GM12878 (cell line): Measurements from ENCODE around the gene CFAP57. TPM values are rescaled to one million over a fixed set of nuclear protein-coding genes. Genes with fewer than 3 reads are reported as not detected.
A peak's percentile ranks its signal among the peaks of the same experiment; 100 is the strongest.

Experiments used
- EED ChIP-seq: sonication (generic); IDR thresholded peaks from 2 replicates; pipeline ENCODE4 v1.6.1; 2016; ENCODE audit warnings: antibody characterized with exemption, low read depth
- IKZF2 ChIP-seq, 2 experiments: fragments of 450-650 bp; IDR thresholded peaks; 2 replicates each; pipeline ENCODE4 v1.6.1; 2017; ENCODE audit warnings: mild to moderate bottlenecking in 2 of 2, moderate library complexity in 2 of 2
- MTA3 ChIP-seq: IDR thresholded peaks from 2 replicates; pipeline ENCODE4 v1.6.1; 2012; ENCODE audit warnings: low read length, inconsistent platforms, borderline replicate concordance
- NR2C2 ChIP-seq: IDR thresholded peaks from 2 replicates; pipeline ENCODE4 v1.6.1; 2011; ENCODE audit warnings: borderline replicate concordance, low read depth; ENCODE audit not compliant: control insufficient read depth, insufficient read length
- NRF1 ChIP-seq: conservative IDR thresholded peaks from 2 replicates; pipeline ENCODE4 v1.6.1; 2011; ENCODE audit warnings: mild to moderate bottlenecking, low read depth, low read length, improper control_type of control experiment
- PML ChIP-seq: IDR thresholded peaks from 2 replicates; pipeline ENCODE4 v1.6.1; 2012; ENCODE audit warnings: low read length, inconsistent platforms
- POLR2AphosphoS2 ChIP-seq: IDR thresholded peaks from 2 replicates; pipeline ENCODE4 v1.6.1; 2011; ENCODE audit warnings: low read depth, mild to moderate bottlenecking, low read length, improper control_type of control experiment, moderate library complexity
- REST ChIP-seq: IDR thresholded peaks from 2 replicates; pipeline ENCODE4 v1.6.1; 2012; ENCODE audit warnings: mild to moderate bottlenecking, low read depth, low read length
- SKIL ChIP-seq: fragments of 450-650 bp; IDR thresholded peaks from 2 replicates; pipeline ENCODE4 v1.6.1; 2017; ENCODE audit warnings: mild to moderate bottlenecking, low read depth, inconsistent platforms; ENCODE audit not compliant: poor library complexity, severe bottlenecking
- SMC3 ChIP-seq: IDR thresholded peaks from 2 replicates; pipeline ENCODE4 v1.6.1; 2011; ENCODE audit warnings: low read length, improper control_type of control experiment, borderline replicate concordance
- TCF7 ChIP-seq: IDR thresholded peaks from 2 replicates; pipeline ENCODE4 v1.6.1; 2014; ENCODE audit warnings: antibody characterized with exemption, borderline replicate concordance
- USF1 ChIP-seq: IDR thresholded peaks from 2 replicates; pipeline ENCODE4 v1.6.1; 2011; ENCODE audit warnings: borderline replicate concordance, low read depth, mild to moderate bottlenecking, moderate library complexity, mixed read lengths, low read length; ENCODE audit not compliant: insufficient read depth; ENCODE audit errors: extremely low read length
- WRNIP1 ChIP-seq: IDR thresholded peaks from 2 replicates; pipeline ENCODE4 v1.6.1; 2011; ENCODE audit warnings: low read depth, low read length, improper control_type of control experiment, borderline replicate concordance
- ZNF24 ChIP-seq: fragments of 450-650 bp; IDR thresholded peaks from 2 replicates; pipeline ENCODE4 v1.6.1; 2017; ENCODE audit warnings: antibody characterized with exemption, mild to moderate bottlenecking
- ZNF384 ChIP-seq: IDR thresholded peaks from 2 replicates; pipeline ENCODE4 v1.6.1; 2012; ENCODE audit warnings: low read depth, mild to moderate bottlenecking, low read length, improper control_type of control experiment, borderline replicate concordance
- ZNF622 ChIP-seq: fragments of 450-650 bp; IDR thresholded peaks from 2 replicates; pipeline ENCODE4 v1.6.1; 2017; ENCODE audit warnings: mild to moderate bottlenecking, inconsistent platforms
- polyA plus RNA-seq, 11 experiments: library from polyadenylated mRNA; depleted of rRNA in 4 of 11; unstranded in 6 of 11; stranded (reverse) in 5 of 11; fragments of >200 nt; fragmentation: Nextera tagmentation in 4 of 11; fragmentation: Illumina TruSeq in 1 of 11; extraction: Ambion mirVana in 4 of 11; extraction: Trizol in 1 of 11; gene quantifications; 1 replicate in 1 of 11; 2 replicates in 10 of 11; pipeline versions ENCODE4 v1.2.1 to v1.2.3, GENCODE V29; 2011 to 2016; ENCODE audit warnings: inconsistent platforms in 2 of 11, missing spikeins in 2 of 11, low read depth in 1 of 11
- total RNA-seq, 4 experiments: library from RNA; depleted of rRNA in 3 of 4; stranded (reverse); fragments of >200 nt in 3 of 4; fragmentation: Illumina TruSeq in 1 of 4; extraction: Trizol in 1 of 4; gene quantifications; 2 replicates each; pipeline versions ENCODE4 v1.2.1 to v1.2.3, GENCODE V29; 2013 to 2021
- TF ChIP-seq, protein P1 (sequence below): IDR thresholded peaks from 2 replicates; pipeline ENCODE4 v1.6.1; 2011; ENCODE audit warnings: low read depth, mild to moderate bottlenecking, low read length, moderate library complexity, borderline replicate concordance; ENCODE audit errors: extremely low read depth
- TF ChIP-seq, protein P2 (sequence below): fragments of 450-650 bp; formaldehyde crosslinking; IDR thresholded peaks from 2 replicates; pipeline ENCODE4 v1.5.0; 2022; ENCODE audit warnings: mild to moderate bottlenecking, missing genetic modification characterization

Gene CFAP57
- total and polyA plus RNA-seq, 10 of the 15 experiments (the other 5 are each of a cell fraction or from before 2014, with no cell fraction given), result 0.45 to 4.8 (median 1.3) TPM

DNA sequence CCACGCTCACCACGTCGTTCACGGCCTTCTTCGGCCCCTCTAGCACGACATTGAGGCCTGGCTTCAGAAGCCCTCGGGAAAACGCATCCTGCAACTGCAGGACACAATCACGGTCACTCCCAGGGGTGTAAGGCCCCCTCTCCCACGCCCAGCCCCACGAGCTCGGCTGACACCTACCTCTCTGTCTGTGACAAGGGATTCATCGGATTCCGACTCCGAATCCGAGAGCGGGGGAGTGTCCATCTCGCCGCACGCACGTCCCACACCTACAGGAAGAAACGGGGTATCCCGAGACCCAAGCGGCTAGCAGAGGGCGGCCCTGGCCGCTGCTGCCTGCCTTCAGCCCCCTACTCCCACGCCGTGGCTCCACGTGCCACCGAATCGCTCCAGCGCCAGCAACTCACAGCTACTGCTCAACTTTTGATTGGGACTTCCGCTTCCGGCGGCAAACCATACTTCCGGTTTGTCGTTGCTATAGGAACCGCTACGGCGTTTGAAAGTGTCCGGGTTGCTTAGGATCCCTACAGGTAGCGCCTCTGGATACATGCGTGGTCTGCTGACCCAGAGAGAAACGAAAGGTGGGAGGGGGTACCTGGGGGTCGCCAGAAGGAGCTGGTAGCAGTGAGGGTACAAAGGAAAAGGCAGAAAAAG, at the start of gene CFAP57, which contains the start of gene EBNA1BP2 (continued):
- TF ChIP-seq EED, result no peak
- no peak for TF ChIP-seq NR2C2
- TF ChIP-seq TCF7, result no peak
- peak; percentile 23 for TF ChIP-seq USF1
- no peak for TF ChIP-seq ZNF24
- TF ChIP-seq PML, result 0 out of 2 replicates have a peak, but pooled peaks have one; percentile 49
- no peak for TF ChIP-seq IKZF2 (IDR thresholded peaks at IDR 0.05)
- no peak; the same call in 1 of the 2 replicates for TF ChIP-seq NRF1
- TF ChIP-seq SMC3, result no peak
- TF ChIP-seq POLR2AphosphoS2, result 0 out of 2 replicates have a peak, but pooled peaks have one; percentile 41
- TF ChIP-seq MTA3, result no peak
- TF ChIP-seq, protein P1, sequence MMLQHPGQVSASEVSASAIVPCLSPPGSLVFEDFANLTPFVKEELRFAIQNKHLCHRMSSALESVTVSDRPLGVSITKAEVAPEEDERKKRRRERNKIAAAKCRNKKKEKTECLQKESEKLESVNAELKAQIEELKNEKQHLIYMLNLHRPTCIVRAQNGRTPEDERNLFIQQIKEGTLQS, result no peak
- no peak for TF ChIP-seq ZNF622
- TF ChIP-seq ZNF384, result no peak
- TF ChIP-seq REST, result no peak
- TF ChIP-seq, protein P2, sequence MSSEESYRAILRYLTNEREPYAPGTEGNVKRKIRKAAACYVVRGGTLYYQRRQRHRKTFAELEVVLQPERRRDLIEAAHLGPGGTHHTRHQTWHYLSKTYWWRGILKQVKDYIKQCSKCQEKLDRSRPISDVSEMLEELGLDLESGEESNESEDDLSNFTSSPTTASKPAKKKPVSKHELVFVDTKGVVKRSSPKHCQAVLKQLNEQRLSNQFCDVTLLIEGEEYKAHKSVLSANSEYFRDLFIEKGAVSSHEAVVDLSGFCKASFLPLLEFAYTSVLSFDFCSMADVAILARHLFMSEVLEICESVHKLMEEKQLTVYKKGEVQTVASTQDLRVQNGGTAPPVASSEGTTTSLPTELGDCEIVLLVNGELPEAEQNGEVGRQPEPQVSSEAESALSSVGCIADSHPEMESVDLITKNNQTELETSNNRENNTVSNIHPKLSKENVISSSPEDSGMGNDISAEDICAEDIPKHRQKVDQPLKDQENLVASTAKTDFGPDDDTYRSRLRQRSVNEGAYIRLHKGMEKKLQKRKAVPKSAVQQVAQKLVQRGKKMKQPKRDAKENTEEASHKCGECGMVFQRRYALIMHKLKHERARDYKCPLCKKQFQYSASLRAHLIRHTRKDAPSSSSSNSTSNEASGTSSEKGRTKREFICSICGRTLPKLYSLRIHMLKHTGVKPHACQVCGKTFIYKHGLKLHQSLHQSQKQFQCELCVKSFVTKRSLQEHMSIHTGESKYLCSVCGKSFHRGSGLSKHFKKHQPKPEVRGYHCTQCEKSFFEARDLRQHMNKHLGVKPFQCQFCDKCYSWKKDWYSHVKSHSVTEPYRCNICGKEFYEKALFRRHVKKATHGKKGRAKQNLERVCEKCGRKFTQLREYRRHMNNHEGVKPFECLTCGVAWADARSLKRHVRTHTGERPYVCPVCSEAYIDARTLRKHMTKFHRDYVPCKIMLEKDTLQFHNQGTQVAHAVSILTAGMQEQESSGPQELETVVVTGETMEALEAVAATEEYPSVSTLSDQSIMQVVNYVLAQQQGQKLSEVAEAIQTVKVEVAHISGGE, result peak; percentile 71
- TF ChIP-seq WRNIP1, result no peak
- TF ChIP-seq SKIL, result no peak
